Suprapubic skin (tissue), 4 donors: ENCODE data around the gene NCKAP5.

Experiments used
- EP300 ChIP-seq: sonication (generic); formaldehyde crosslinking; IDR thresholded peaks from one replicate; pipeline ENCODE4 v1.6.1; 2017; ENCODE audit warnings: antibody characterized with exemption
- POLR2A ChIP-seq, 2 donors: fragments of 450-650 bp; IDR thresholded peaks; one replicate each; pipeline ENCODE4 v1.6.1; 2017; ENCODE audit warnings: antibody characterized with exemption in 2 of 2, mild to moderate bottlenecking in 2 of 2, moderate library complexity in 2 of 2
- POLR2AphosphoS5 ChIP-seq, 3 donors: sonication (generic); formaldehyde crosslinking; IDR thresholded peaks; one replicate each; pipeline ENCODE4 v1.6.1; 2017; ENCODE audit warnings: antibody characterized with exemption in 3 of 3
- TF ChIP-seq, protein P1 (sequence below), 2 donors: fragments of 200-600 bp in 1 of 2; fragments of 450-650 bp in 1 of 2; sonication (generic) in 1 of 2; IDR thresholded peaks; one replicate each; pipeline ENCODE4 v1.5.1; 2016 to 2019; ENCODE audit warnings: antibody characterized with exemption in 2 of 2, mild to moderate bottlenecking in 1 of 2, moderate library complexity in 1 of 2

- TF ChIP-seq, protein P1, sequence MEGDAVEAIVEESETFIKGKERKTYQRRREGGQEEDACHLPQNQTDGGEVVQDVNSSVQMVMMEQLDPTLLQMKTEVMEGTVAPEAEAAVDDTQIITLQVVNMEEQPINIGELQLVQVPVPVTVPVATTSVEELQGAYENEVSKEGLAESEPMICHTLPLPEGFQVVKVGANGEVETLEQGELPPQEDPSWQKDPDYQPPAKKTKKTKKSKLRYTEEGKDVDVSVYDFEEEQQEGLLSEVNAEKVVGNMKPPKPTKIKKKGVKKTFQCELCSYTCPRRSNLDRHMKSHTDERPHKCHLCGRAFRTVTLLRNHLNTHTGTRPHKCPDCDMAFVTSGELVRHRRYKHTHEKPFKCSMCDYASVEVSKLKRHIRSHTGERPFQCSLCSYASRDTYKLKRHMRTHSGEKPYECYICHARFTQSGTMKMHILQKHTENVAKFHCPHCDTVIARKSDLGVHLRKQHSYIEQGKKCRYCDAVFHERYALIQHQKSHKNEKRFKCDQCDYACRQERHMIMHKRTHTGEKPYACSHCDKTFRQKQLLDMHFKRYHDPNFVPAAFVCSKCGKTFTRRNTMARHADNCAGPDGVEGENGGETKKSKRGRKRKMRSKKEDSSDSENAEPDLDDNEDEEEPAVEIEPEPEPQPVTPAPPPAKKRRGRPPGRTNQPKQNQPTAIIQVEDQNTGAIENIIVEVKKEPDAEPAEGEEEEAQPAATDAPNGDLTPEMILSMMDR (IDR thresholded peaks at IDR 0.05) = no peak
- TF ChIP-seq POLR2A (IDR thresholded peaks at IDR 0.05) (no peak), EP300 (no peak), POLR2AphosphoS5 (IDR thresholded peaks at IDR 0.05) (no peak)
These were observed 899.0 kb downstream of the NCKAP5 start for GRCh38 chr2:132668987-132669907.
